ENCODE data around the gene RAPH1. TPM values are rescaled to one million over a fixed set of nuclear protein-coding genes. Genes with fewer than 3 reads are reported as not detected.

RAPH1 gene
- total RNA-seq, 1 experiment from 2014 or later: 31.4 TPM

DNA sequence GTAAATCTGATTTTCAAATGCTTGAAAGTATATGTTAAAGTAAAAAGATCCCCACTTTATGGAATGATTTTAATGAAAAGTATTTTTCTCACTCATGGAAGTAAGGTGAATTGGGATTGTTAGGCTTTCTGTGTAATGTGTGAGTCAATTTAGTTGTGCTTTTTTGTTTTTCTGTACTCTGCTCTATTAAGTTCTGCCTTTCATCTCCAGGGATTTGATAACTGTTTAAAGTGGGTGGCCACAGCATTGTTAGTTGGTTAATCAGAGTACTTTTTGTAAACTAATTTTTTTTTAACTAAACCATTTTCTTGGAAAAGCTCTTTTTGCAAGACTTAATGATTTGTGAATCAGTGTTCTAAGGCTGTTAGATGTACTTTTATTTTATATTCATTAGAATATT, 130.1 kb downstream of the RAPH1 start:
- ChIA-PET CTCF (no interaction called here), POLR2A (no interaction called here)
- no peak for DNase-seq (ENCODE audit: low read depth, low spot score)
- Histone ChIP-seq H3K36me3 (ENCODE audit: control insufficient read depth, insufficient read depth, low read length) (peaks cover 19% of the 10 kb centered on the region), H3K4me1 (ENCODE audit: control insufficient read depth, insufficient read depth, low read length) (no peaks in the 10 kb centered on the region; the same call in 1 of the 2 replicates), H3K27me3 (ENCODE audit: control insufficient read depth, insufficient read depth, low read length) (no peaks in the 10 kb centered on the region), H3K9me3 (ENCODE audit: control insufficient read depth, insufficient read depth, low read depth, low read length) (no peaks in the 10 kb centered on the region), H3K27ac (ENCODE audit: low read length) (no peak overlapping the region), H3K4me3 (ENCODE audit: low read depth in 2 of 2, low read length in 2 of 2) (no peak overlapping the region)
- no peak for TF ChIP-seq TCF7L2 (IDR thresholded peaks at IDR 0.05; ENCODE audit: low read depth, low read length)
- TF ChIP-seq, protein P1, sequence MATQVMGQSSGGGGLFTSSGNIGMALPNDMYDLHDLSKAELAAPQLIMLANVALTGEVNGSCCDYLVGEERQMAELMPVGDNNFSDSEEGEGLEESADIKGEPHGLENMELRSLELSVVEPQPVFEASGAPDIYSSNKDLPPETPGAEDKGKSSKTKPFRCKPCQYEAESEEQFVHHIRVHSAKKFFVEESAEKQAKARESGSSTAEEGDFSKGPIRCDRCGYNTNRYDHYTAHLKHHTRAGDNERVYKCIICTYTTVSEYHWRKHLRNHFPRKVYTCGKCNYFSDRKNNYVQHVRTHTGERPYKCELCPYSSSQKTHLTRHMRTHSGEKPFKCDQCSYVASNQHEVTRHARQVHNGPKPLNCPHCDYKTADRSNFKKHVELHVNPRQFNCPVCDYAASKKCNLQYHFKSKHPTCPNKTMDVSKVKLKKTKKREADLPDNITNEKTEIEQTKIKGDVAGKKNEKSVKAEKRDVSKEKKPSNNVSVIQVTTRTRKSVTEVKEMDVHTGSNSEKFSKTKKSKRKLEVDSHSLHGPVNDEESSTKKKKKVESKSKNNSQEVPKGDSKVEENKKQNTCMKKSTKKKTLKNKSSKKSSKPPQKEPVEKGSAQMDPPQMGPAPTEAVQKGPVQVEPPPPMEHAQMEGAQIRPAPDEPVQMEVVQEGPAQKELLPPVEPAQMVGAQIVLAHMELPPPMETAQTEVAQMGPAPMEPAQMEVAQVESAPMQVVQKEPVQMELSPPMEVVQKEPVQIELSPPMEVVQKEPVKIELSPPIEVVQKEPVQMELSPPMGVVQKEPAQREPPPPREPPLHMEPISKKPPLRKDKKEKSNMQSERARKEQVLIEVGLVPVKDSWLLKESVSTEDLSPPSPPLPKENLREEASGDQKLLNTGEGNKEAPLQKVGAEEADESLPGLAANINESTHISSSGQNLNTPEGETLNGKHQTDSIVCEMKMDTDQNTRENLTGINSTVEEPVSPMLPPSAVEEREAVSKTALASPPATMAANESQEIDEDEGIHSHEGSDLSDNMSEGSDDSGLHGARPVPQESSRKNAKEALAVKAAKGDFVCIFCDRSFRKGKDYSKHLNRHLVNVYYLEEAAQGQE (IDR thresholded peaks at IDR 0.05; ENCODE audit: insufficient read depth in 1 of 2, low read depth in 2 of 2, low read length in 1 of 2): no peak
- intact Hi-C loops (cut with micrococcal nuclease; ENCODE audit: unreplicated experiment) (no loop called here), in situ Hi-C loops (cut with HindIII; ENCODE audit: low pct_unique_long_range_greater_than_20kb, low sequenced_read_pairs) (no loop called here)
- no peak for ATAC-seq
- no TSS peak for BruUV-seq (replicated peaks)

DNA sequence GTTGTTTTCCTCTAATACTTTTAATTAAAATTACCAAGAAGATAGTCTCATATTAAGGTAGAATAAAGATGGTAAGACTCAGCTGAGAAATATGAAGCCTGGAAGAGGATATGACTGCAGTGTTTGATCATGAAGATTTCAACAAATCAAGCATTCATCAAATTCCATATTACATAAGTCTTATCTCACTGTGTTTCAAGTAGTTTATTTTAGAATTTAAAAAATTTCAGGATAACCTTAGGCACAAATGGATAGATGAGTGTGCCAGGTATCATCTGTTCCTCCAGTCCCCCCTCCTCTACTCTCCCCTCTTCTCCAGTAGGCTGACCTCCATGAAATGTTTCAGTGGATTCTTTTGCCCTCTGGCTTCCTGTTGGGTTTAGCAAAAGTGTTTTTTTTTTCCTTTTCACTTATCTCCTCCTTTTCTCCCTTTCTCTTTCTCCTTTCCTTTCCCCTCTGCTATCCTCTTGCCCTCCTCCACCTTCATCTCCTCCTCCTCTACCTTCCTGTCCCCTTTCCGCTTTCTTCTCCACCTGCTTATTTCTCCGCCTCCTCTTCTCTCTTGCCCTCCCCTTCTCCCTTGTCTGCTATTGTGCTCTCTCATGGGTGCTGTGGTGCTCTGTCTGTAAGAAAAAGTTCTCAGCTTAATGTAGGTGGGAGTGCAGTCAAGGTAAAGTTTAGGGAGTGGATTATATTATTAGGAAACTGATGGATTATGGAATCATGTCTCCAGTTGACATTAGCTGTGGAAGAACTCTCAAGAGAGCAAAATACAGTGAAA, 134.1 kb downstream of the RAPH1 start:
- ChIA-PET POLR2A (interaction anchor here (0.5 to 0.6 kb wide), 2 partner anchors 32 to 153 kb away, joined by 3 read pairs; no protein-coding TSS in a partner anchor), CTCF (no interaction called here)
- BruUV-seq (replicated peaks): no TSS peak

More for the DNA sequence above, 134.1 kb downstream of the RAPH1 start:
- Histone ChIP-seq H3K4me3 (ENCODE audit: low read depth in 2 of 2, low read length in 2 of 2) (no peak overlapping the region), H3K27ac (ENCODE audit: low read length) (no peak overlapping the region), H3K27me3 (ENCODE audit: control insufficient read depth, insufficient read depth, low read length) (no peaks in the 10 kb centered on the region), H3K4me1 (ENCODE audit: control insufficient read depth, insufficient read depth, low read length) (no peaks in the 10 kb centered on the region; the same call in 1 of the 2 replicates), H3K36me3 (ENCODE audit: control insufficient read depth, insufficient read depth, low read length) (peaks cover 23% of the 10 kb centered on the region), H3K9me3 (ENCODE audit: control insufficient read depth, insufficient read depth, low read depth, low read length) (no peaks in the 10 kb centered on the region)
- no peak for DNase-seq (ENCODE audit: low read depth, low spot score)
- intact Hi-C loops (cut with micrococcal nuclease; ENCODE audit: unreplicated experiment) (no loop called here), in situ Hi-C loops (cut with HindIII; ENCODE audit: low pct_unique_long_range_greater_than_20kb, low sequenced_read_pairs) (no loop called here)
- TF ChIP-seq, protein P2, sequence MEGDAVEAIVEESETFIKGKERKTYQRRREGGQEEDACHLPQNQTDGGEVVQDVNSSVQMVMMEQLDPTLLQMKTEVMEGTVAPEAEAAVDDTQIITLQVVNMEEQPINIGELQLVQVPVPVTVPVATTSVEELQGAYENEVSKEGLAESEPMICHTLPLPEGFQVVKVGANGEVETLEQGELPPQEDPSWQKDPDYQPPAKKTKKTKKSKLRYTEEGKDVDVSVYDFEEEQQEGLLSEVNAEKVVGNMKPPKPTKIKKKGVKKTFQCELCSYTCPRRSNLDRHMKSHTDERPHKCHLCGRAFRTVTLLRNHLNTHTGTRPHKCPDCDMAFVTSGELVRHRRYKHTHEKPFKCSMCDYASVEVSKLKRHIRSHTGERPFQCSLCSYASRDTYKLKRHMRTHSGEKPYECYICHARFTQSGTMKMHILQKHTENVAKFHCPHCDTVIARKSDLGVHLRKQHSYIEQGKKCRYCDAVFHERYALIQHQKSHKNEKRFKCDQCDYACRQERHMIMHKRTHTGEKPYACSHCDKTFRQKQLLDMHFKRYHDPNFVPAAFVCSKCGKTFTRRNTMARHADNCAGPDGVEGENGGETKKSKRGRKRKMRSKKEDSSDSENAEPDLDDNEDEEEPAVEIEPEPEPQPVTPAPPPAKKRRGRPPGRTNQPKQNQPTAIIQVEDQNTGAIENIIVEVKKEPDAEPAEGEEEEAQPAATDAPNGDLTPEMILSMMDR (IDR thresholded peaks at IDR 0.05): no peak
- TF ChIP-seq POLR2AphosphoS5 (IDR thresholded peaks at IDR 0.05; ENCODE audit: low read depth, low read length): no peak
- TF ChIP-seq SIN3A (IDR thresholded peaks at IDR 0.05; ENCODE audit: borderline replicate concordance, insufficient read depth, low read depth, low read length): no peak
- TF ChIP-seq TCF7L2 (IDR thresholded peaks at IDR 0.05; ENCODE audit: low read depth, low read length): no peak
- TF ChIP-seq, protein P1 (IDR thresholded peaks at IDR 0.05; ENCODE audit: insufficient read depth in 1 of 2, low read depth in 2 of 2, low read length in 1 of 2): no peak
- ATAC-seq: no peak

All from Panc1 (cell line).